Gastrocnemius medialis (tissue), 4 donors: ENCODE results near the gene PNMA6F.

ENCODE experiments used
- CTCF ChIP-seq, 5 experiments: fragments of 450-650 bp in 3 of 5; fragments of 200-600 bp in 2 of 5; sonication (generic) in 2 of 5; IDR thresholded peaks in 4 of 5; conservative IDR thresholded peaks in 1 of 5; 1 replicate in 4 of 5; 2 replicates in 1 of 5; pipeline ENCODE4 v1.5.1; 2016 to 2019; ENCODE audit warnings: antibody characterized with exemption in 5 of 5, mild to moderate bottlenecking in 3 of 5, moderate library complexity in 3 of 5
- POLR2A ChIP-seq, 2 donors: fragments of 450-650 bp; IDR thresholded peaks; one replicate each; pipeline ENCODE4 v1.6.1; 2017; ENCODE audit warnings: antibody characterized with exemption in 2 of 2, mild to moderate bottlenecking in 2 of 2, moderate library complexity in 2 of 2

DNA sequence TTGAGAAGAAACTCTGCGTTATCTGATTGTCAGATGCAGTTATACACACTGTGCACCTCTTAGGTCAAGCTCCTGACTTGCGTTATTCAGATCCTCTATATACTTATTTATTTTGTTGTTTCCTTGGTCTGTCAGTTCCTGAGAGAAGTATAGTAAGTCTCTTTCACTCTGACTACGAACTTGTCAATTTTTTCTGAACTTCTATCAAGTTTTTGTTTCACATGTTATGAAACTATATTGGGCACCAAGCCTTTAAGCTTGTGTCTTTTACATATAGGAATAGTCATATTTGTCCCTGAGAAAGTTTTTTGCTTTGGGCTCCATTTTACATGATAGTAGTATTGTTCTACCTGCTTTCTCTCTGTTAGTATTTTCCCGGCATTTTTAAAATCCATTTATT lies 44.1 kb upstream of the PNMA6F start:
- TF ChIP-seq POLR2A (IDR thresholded peaks at IDR 0.05) (no peak), CTCF (IDR thresholded peaks at IDR 0.05 in 4 of 5, conservative IDR thresholded peaks at IDR 0.05 in 1 of 5) (no peak)
